NCI-H82 treated with DMSO at 0.1 percent for 48 hours (cell line): ENCODE measurements around the gene CALHM5.
A peak's percentile ranks its signal among the peaks of the same experiment; 100 is the strongest.

ENCODE experiments used
- DNase-seq: peaks from one replicate; lab custom pipeline; 2025; ENCODE audit not compliant: unreplicated experiment; lab: John Stamatoyannopoulos, UW

The CALHM5 gene

DNA sequence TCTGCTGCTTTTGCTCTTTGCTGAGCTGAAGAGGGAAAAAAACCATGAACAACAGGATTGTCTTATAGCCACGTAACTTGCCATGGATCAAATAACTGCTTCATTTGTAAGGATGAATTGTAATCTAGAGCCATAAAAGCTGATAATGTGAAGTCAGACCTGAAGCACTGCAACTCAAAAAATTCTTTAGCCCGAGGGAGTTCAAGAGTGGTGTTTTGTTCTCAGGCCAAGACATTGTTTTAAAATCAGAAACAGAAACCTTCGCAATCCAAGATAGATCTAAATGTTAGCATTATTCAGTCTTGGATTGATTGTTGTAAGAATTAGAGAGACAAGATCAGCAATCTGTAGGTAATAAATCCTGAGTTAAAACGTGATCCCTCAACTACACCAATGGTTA lies 34.2 kb downstream of the CALHM5 start, which contains the start of gene TRAPPC3L:
Gene TRAPPC3L (minus strand): TSS at position 34 of the 400 bp plus-strand sequence. CDS start 170 bp downstream, outside the sequence.
- no peak for DNase-seq

DNA sequence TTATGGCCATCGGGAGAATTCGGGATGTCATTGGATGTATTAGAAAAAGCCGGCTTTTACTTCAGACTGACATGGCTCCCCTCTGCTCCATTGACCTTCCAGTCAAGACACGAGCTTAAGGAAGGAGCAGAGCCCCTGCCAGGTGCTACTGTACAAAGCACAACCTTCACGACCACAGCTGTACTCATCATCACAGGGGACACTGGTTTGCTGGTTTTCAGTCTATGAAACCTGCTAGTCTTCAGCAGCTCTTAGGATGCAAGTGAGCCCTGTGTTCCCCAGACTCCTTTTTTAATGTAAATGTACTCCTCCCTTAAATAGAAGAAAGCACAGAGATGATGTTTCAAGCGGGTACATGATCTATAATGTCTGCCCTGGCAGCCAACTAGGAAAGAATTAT lies 35.9 kb downstream of the CALHM5 start:
- no peak for DNase-seq

- no peak for DNase-seq
Measured at GRCh38 chr6:116550796-116551195, 39.4 kb downstream of the CALHM5 start.

DNA sequence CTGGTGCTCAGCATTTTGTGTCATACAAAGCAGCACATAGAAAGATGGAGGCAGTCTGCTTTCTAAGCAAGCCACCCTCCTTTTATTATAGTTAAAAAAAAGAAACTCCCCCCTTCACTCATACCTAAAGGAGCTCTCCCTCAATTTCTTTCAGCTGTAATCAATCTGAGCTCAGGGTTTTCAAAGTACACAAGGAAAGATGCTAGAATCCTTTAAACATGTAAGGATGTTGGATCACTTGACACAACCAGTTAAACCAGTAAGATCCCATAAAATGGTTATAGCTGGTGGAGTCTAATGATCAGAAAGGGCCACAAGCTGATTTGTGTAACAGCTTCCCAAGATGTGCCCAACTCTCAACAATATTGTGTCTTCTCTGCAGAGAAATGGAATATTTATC lies 42.0 kb downstream of the CALHM5 start, which contains the start of gene CALHM4:
Gene CALHM4 (plus strand): TSS at position 301 of the 400 bp plus-strand sequence. CDS start 43 bp downstream, at position 344.
- no peak for DNase-seq

- DNase-seq = no peak
Measured at GRCh38 chr6:116556065-116556464, 44.6 kb downstream of the CALHM5 start.

DNA sequence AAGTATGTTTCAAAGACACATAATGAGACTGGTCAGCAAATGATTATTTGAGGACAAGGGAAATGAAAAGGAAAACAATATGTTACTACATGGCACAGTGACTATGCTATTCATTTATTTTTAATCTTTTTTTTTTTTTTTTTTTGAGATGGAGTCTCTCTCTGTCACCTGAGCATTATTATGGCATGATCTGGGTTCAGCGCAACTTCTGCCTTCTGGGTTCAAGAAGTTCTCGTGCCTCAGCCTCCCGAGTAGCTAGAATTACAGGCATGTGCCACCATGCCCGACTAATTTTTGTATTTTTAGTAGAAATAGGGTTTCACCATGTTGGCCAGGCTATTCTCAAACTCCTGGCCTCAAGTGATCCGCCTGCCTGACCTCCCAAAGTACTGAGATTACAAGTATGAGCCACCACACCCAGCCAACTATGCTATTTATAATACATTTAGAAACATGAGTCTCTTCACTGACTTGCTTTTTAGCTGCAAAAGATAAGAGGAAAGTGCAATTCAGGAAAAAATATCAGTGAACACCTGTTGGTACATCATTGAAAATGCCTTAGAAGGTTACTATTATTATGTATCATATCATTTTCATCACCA lies 45.5 kb downstream of the CALHM5 start:
- no peak for DNase-seq

DNA sequence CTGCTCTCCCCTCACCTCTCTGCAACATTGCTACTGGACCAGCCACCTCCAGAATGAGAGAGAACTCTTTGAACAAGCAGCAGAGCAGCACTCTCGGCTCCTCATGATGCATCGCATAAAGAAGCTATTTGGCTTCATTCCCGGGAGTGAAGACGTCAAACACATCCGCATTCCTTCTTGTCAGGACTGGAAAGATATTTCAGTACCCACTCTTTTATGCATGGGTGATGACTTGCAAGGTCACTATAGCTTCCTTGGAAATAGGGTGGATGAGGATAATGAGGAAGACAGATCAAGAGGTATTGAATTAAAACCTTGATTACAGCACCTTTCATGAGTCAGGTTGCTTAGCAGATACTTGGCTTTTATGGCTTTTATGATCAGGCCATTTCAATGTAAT lies 46.5 kb downstream of the CALHM5 start:
- DNase-seq = no peak

DNA sequence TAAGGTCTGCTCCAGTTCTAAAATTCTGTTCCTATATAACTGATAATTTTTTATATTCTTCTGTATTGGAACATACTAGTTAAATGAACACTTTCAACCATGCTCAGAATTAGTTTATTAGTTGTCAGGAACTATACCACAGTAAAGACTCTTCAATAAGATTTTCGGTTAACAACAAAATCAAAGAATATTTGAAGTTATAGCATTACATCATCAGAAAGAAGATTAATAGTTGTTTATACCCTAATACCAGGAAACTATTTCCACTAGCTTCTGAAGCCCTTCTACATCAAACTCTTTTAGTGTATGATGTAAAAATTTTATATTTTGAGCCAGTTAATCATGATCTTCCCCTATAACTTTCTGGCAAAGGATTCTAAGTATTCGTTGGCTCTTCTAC lies 48.7 kb downstream of the CALHM5 start:
- no peak for DNase-seq

DNA sequence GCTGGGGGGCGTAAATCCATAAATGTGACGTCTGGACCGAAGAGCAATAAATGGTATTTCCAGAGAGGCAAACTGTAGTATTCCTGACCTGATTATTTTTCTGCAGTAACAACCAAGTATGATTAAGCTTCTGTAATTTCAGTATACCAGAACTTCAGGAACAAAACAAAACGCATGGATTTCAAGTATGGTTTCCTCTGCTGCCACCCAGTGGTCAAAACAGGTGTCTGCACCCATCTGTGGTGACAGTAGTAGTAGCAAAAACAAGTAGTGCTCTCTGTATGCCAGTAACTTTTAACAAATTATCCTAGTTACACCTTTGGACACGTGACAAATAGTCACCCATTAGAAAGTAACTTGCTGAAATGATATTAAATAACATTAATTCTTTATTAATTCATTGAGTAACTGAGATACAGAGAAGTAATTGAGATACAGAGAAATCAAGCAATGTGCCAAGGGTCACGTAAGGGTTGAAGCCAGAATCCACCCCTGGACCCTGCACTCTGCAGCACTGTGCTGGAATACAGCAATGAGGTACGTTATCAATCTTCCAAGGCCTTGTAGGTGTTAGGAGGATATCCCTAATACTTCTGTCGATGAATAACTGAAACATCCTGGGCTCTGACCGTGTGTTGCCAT lies 50.1 kb downstream of the CALHM5 start:
- DNase-seq = peak; percentile 25

GRCh38 chr6:116562019-116562403 lies 50.6 kb downstream of the CALHM5 start:
- no peak for DNase-seq

GRCh38 chr6:116562614-116563013 lies 51.2 kb downstream of the CALHM5 start:
- no peak for DNase-seq

- DNase-seq = no peak
Measured at GRCh38 chr6:116563830-116564229, 52.4 kb downstream of the CALHM5 start.

DNA sequence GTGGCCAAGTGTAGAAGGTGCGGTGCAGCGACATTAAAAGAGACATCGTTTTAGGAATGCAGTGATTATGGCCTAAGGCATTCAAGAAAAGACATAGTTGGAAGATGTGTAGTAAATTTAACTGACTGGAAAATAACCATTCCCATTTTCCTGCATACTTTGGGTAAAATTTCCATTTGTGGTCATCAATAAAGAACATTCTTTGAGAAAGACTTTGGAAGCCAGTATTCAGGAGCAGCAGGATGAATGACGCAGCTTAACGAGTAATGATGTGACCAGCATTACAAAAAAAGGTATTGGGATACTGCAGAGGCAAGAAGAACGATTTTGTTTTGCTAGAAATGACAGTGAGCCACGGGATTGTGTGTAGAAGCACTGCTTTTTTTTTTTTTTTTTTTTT lies 52.9 kb downstream of the CALHM5 start:
- DNase-seq = no peak

- no peak for DNase-seq
Measured at GRCh38 chr6:116564921-116565872, 53.8 kb downstream of the CALHM5 start.

- no peak for DNase-seq
Measured at GRCh38 chr6:116568111-116568510, 56.7 kb downstream of the CALHM5 start.

- DNase-seq = no peak
Measured at GRCh38 chr6:116568821-116569755, 57.6 kb downstream of the CALHM5 start.

DNA sequence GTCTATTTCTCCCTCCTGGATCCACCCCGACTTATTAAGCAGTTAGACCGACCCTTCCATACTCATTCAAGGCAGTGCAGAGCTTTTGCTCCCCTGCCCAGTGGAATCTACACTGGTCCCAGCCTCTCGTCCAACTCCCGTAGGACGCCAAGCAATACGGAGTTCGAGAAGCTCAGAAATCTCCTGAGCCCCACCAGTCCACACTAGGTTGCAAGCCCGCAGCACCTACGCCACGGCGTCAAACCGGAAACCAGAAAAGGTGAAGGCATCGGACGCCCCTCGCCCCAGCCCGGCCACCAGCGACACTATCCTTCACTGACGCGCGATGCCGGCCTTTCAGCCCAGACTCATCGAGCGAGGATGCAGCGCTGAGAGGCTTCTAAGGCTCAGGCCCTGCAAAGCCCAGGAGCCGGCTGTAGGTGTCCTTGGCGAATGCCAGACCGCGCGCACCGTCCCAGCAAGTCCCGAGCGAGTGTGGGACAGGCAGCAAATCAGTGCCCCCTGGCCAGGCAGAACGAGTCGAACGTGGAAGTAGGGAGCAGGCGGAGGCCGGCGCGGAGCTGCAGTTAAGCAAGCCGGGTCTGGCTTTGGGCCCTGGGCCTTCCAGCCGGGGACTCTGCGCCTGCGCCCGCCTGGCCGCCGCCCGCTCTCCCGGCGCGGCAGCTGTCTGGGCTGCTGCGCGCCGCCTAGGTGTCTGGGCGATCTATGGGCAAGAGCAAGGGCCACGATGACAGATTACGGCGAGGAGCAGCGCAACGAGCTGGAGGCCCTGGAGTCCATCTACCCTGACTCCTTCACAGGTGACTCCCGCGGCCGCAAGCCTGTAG lies 59.6 kb downstream of the CALHM5 start, which contains the start of gene RWDD1:
Gene RWDD1 (plus strand): TSS at position 649 of the 827 bp plus-strand sequence. CDS start 79 bp downstream, at position 728.
- peak; percentile 97 for DNase-seq

DNA sequence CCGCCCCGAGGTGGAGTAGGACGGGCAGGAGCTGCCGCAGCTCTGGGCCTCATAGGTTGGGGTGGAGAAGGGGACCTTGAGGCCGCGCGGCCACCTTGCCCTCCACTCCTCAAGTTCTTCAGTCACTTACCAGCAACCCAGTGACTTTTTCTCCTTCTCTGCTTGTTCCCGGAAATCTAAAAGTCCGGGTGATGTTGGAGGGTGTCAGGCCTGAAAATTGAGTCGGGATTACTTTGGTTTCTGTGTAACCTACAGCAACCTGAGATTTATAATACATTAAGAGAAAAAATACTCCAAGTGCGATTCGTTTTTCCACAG lies 60.2 kb downstream of the CALHM5 start:
- DNase-seq = no peak

GRCh38 chr6:116572162-116572561 lies 60.7 kb downstream of the CALHM5 start:
- no peak for DNase-seq
